ENCODE data around the gene MISP. TPM values are rescaled to one million over a fixed set of nuclear protein-coding genes. Genes with fewer than 3 reads are reported as not detected.
A peak's percentile ranks its signal among the peaks of the same experiment; 100 is the strongest.

Gene MISP
- total RNA-seq, 1 donor from 2014 or later: 79.4 TPM

DNA sequence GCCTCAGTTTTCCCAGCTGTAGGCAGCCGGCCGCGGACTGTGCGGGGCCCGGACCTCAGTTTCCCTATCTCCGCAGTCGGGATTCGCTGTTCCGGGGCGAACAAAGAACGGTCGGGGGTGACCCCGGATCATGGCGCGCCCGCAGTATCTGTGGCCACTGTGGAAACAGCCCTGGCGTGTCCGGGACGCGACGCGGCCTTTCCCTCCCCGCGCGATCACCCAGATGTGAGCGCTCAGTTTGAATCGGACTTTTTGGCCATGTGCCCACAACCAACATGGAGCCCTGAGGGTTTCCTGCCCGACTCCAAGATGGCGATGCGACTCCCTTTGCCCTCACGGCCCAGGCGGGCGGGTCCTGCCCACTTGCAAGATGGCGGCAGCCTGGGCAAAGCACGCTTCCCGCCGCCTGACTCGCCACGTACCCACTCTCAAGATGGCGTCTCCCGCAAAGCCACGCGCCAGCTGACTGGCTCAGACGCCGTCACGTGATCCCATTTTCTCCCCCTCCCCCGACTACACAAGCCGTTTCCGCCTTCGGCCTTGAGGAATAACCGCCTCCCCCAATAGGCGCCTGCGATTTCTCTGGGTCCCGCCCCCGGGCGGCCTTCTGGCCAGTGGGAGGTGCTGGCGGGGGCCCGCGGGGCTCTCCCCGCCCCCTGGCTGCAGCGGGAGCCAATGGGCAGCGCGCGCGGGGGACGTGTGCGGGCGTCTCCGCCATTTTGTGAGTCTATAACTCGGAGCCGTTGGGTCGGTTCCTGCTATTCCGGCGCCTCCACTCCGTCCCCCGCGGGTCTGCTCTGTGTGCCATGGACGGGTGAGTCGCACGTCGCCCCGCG is 46.0 kb downstream of the MISP start, which contains the start of gene PTBP1:
Gene PTBP1 (plus strand): TSS at position 761 of the 836 bp plus-strand sequence. CDS start 46 bp downstream, at position 807.
- DNase-seq (ENCODE audit: low spot score): peak; percentile 100

DNA sequence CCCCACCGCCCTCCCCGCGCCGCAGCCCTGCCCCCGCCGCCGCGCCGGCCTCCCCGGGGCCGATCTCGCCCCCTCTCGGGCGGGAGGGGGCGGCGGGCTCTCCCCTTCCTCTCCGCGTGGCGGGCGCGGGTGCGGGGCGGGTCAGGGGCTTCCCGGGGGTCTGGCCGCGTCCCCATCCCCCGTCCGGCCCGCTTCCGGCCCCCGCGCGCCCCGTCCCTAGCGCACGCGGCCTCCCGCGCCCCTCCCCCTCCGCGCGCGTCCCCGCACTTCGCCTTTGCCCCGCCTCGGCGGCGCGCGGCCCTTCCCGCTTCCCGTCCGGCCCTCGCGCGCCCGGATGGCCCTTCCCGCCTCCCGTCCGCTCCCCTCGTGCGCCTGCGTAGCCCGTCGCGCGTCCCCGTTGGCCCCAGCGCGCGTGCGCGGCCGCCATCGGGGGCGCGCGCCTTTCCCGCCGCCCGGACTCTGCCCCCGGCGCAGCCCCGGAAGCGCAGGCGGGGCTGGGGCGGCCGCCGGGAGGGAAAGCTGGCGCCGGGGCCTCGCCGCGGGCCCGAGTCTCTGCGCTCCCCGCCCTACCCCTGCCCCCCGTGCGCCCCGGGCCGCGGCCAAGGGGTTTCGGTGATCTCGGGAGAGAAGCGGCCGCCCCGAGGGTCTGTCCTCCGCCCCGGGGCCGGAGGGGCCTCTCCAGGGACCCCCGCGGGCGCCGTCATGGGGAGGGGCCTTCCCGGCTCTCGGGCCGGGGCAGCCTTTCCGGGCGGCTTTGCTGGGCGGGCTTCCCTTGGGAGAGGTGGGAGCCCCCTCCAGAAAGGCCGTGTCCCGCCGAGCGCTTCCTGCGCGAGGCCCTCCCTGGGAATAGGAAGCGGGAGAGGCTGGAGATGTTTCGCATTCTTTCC is 46.9 kb downstream of the MISP start:
- DNase-seq (ENCODE audit: low spot score): peak; percentile 90

- DNase-seq (ENCODE audit: low spot score): peak; percentile 45
Observed at GRCh38 chr19:798415-799075, 47.6 kb downstream of the MISP start.

DNA sequence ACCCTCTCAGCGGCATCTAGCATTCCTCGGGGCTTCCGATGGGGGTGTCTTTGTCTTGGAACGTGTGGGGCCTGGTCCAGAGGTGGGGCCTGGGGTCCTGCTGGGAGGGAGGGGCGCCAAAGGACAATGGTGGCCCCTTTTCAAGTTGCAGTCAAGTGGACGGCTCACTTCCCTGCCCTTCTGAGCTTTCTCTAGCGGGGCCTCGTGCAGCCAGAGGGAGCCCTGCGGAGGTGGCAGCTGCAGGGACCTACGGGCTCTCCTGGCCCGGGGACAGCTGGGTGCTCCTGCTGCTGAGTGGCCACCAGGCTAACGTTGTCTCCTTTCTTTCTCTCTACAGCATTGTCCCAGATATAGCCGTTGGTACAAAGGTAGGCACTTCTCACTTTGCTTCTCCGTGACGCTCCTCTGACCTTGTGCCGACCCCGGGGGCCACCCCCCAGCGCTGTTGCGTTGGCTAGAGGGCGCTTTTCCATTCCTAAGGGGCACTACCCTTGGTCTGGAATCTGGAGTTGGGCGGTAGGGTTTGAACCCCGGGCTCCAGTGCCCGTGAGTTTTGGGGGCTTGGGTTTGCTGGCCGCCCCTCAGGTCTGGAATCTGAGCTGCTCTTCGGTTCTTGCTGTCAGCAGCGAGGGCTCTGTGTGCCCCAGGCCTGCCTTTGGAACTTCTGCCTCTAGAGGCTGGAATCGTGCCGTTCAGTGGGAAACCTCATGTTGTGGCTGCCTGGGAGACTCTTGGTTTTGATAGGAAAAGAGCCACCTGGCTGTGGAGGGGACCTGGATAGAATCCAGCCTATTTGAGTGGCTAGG is 48.4 kb downstream of the MISP start:
- DNase-seq (ENCODE audit: low spot score): no peak

DNA sequence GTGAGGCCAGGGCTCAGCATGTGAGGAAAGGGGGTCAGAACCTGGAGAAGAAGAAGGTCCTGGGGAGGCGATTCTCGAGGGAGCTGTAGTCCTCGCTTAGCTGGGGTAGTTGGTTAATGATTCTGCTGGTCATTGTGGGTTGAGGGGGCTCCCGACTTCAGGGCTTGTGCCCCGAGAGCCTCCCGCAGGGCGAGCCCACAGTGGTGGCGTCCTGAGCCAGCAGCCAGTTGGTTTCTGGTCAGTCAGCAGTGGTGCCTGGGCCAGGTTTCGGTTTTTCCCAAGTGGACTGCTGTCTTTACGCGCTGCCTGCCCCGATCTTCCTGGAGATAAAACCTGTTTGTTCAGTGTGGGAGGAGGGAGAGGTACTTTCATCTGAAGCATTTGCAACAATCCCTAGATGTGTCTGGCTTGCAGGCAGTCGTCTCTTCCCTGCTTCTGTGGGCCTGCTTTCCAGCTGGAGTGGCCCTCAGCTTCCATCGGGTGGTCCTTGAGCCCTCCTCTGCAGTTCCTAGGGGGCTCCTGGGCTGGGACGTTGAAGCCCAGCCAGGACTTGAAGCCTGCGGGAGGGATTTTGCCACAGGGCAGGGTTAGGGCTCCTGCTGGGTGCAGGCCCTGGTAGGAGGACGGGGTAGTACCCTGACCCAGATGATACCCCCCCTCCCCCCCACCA is 49.6 kb downstream of the MISP start:
- DNase-seq (ENCODE audit: low spot score): peak; percentile 63

DNA sequence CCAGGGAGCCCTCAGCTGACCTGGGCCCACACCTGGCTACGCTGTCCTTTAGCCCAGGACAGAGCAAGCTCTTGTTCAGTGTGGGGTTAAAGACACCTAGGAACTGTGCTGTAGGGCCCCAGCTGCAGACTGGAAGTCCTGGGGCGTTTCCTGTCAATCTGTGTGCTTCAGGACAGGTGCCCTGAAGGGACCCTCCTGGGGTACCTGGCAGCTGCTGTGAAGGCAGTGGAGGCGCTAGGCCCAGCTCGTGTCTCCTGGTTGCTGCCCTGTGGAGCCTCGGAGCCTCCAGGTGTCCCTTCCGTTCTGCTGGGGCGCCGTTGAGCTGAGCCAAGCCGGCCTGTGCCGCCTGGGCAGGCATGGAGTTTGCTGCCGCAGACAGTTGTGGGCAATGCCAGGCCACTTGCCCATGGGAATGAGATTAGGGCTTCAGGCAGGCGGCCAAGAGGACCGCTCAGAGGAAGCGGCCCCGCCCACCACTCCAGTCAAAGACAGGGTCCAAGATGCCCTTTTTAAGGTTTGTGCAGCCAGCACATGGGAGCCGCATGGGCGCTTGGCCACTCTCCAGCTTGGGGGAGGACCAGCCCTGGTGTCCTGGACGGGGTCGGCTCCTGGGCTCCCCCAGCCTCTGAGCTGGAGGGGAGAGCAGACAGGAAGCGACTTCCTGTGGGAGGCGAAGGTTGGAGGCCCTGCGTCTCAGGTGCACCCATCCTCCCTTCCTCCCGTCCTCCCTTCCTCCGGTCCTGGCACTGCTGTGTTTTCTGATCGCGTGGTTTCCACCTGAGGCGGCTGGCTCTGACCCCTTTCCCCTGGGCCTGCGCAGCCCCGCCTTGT is 50.3 kb downstream of the MISP start:
- peak; percentile 53 for DNase-seq (ENCODE audit: low spot score)

GRCh38 chr19:801861-802497 is 51.1 kb downstream of the MISP start:
- peak; percentile 39 for DNase-seq (ENCODE audit: low spot score)

- DNase-seq (ENCODE audit: low spot score): no peak
Observed at GRCh38 chr19:802498-803098, 51.7 kb downstream of the MISP start.

DNA sequence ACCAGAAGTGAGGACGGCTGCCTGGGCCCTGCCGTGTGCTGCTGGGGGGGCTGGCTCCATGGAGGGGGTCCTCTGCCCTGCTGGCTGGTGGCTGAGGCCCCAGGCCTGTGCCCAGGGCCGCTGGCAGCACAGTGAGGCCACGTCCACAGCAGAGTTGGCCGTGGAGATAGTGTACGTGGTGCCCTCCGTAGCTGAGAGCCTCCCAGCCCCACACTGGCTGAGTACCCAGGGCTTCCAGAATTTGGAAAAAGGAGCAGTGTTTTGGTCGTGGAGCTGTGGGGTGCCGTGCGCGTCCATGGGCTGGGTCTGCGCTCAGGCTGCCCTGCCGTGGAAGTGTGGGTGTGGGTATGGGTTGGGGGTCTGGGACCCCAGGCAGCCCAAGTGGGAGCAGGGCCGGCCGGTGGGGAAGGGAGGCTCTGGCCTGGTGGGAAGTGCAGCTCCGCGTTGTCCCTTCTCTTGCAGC is 52.2 kb downstream of the MISP start:
- no peak for DNase-seq (ENCODE audit: low spot score)

GRCh38 chr19:803686-804418 is 52.9 kb downstream of the MISP start:
- DNase-seq (ENCODE audit: low spot score): no peak

GRCh38 chr19:804419-805165 is 53.7 kb downstream of the MISP start:
- no peak for DNase-seq (ENCODE audit: low spot score)

DNA sequence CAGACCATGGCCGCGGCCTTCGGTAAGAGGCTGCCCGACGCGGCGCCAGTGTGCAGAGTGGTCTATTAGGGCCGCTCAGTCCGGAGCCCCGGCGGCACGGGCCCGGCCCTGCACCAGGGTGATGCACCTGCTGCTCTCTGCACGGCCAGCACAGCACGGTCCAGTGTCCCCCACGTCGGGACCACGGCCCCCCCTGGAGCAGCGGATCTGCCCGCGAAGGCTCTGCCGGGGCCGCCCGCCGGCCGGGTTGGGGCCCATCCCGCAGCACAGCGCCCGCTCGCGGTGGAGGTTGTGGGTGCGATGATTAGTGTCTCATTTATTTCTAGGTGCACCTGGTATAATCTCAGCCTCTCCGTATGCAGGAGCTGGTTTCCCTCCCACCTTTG is 54.2 kb downstream of the MISP start:
- no peak for DNase-seq (ENCODE audit: low spot score)

- DNase-seq (ENCODE audit: low spot score): no peak
Observed at GRCh38 chr19:805600-806550, 55.0 kb downstream of the MISP start.

DNA sequence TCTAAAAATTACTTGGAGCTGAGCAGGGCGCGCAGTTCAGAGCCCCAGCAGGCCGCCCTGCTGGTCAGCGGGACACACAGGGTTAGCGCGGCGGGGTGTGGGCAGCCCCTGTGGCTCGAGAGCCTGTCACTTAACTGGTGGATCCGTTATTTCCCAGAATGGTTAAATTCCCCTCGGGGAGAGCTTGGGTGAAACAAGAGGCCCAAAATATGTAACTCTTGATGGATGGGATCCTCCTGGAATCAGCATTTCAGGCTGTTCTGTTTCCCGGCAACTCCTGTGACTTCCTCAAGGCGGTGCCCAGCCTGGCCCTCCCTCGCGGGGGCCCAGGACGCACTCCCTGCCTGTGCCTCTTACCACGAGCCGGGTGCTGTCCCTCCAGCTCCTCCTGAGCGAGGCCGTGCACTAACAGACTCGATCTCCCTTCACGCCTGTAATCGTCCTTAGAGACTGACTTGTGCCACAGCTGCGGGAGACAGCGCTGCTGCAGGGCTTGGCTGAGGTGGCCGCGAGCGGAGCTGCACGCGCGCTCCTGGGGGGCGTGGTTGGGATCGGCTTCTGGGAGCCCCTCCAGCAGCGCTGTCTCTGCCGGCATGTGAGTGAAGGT is 56.0 kb downstream of the MISP start:
- no peak for DNase-seq (ENCODE audit: low spot score)

GRCh38 chr19:807627-808422 is 56.9 kb downstream of the MISP start:
- DNase-seq (ENCODE audit: low spot score): no peak
